GM21360 (cell line): ENCODE data around the gene MSH3.
"Not testable (repeated sequence)": the region's sequence is repeated elsewhere in the genome, so short reads cannot be mapped to it uniquely, and the experiment has no call there.

Source experiments
- ATAC-seq: cut with Tn5 transposase; IDR thresholded peaks from one replicate; pipeline ENCODE4 v1.9.1; 2021; ENCODE audit warnings: mild to moderate bottlenecking, moderate library complexity; ENCODE audit not compliant: unreplicated experiment

The MSH3 gene

DNA sequence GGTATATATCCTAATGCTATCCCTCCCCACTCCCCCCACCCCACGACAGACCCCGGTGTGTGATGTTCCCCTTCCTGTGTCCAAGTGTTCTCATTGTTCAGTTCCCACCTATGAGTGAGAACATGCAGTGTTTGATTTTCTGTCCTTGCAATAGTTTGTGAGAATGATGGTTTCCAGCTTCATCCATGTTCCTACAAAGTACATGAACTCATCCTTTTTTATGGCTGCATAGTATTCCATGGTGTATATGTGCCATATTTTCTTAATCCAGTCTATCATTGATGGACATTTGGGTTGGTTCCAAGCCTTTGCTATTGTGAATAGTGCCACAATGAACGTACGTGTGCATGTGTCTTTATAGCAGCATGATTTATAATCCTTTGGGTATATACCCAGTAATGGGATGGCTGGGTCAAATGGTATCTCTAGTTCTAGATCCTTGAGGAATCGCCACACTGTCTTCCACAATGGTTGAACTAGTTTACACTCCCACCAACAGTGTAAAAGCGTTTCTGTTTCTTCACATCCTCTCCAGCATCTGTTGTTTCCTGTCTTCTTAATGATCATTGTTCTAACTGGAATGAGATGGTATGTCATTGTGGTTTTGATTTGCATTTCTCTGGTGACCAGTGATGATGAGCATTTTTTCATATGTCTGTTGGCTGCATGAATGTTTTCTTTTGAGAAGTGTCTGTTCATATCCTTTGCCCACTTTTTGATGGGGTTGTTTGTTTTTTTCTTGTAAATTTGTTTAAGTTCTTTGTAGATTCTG lies 186.8 kb downstream of the MSH3 start:
- ATAC-seq, result not testable (repeated sequence)

DNA sequence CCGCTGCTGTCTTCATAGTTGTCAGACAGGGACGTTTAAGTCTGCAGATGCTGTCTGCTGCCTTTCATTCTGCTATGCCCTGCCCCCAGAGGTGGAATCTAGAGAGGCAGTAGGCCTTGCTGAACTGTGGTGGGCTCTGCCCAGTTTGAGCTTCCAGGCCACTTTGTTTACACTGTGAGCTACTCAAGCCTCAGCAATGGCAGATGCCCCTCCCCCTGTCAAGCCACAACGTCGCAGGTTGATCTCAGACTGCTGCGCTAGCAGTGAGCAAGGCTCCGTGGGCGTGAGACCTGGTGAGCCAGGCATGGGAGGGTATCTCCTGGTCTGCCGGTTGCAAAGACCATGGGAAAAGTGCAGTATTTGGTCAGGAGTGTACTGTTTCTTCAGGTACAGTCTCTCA lies 192.0 kb downstream of the MSH3 start:
- ATAC-seq, result not testable (repeated sequence)

DNA sequence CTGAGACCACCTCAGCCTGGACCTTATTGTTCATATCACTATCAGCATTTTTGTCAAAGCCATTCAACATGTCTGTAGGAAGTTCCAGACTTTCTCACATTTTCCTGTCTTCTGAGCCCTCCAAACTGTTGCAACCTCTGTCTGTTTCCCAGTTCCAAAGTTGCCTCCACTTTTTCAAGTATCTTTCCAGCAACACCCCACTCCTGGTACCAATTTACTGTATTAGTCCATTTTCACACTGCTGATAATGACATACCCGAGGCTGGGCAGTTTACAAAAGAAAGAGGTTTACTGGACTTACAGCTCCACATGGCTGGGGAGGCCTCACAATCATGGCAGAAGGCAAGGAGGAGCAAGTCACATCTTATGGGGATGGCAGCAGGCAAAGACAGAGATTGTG lies 195.7 kb downstream of the MSH3 start:
- ATAC-seq, result not testable (repeated sequence)

DNA sequence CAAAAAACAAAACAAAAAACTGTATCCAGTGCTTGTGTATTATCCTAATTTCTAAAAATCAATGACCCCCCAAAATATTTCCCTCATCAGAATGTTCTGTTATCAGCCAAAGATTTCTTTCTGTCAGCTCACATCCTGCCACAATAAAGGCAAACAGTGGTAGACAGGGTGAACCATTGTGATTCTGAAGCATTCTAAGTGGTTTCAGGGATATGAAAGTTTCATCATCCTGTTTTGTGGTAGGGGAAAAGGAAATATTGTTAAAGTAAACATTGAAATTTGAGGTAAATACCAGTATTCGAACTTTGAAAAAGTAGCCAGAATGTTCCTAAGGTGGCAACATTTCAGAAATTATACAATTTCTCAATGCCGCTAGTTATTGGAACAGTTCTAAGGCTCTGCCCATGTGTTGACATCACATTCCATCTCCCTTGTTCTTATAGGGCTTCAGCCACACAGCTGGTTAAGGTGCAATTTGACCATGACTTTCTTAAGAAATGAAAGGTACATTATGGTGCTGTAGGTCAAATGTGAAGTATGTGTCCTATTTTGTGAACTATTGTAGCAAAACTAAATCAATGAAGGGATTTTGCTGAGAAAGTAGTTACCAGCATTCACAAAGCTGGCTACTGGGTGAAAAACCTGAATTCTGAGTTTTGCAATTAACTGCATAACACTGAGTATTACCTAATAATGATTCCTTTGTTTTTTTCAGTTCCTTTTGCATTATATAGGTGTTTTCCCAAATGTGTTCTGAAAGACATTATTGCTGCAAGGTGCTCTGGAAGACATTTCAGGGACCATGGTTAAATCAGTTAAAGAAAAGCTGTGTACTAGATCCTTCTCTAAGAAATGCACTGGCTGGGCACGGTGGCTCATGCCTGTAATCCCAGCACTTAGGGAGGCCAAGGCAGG lies 198.1 kb downstream of the MSH3 start:
- no peak for ATAC-seq

DNA sequence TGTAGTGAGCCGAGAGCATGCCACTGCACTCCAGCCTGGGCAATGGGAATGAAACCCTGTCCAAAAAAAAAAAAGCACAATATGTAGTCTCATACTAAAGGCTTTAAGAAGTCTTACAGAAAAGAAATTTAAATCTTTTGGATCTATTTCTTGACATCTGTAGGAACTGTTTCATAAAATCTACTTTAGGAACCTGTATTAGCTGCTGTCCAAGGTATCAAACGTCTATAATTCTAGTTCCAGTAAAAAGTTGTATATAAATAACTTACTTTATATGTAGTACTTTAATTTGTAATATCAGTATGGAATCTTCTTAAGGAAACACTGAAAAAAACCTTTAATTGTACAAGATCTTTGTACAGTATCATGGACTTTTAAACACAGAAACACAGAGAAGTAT lies 199.0 kb downstream of the MSH3 start:
- ATAC-seq, result no peak

DNA sequence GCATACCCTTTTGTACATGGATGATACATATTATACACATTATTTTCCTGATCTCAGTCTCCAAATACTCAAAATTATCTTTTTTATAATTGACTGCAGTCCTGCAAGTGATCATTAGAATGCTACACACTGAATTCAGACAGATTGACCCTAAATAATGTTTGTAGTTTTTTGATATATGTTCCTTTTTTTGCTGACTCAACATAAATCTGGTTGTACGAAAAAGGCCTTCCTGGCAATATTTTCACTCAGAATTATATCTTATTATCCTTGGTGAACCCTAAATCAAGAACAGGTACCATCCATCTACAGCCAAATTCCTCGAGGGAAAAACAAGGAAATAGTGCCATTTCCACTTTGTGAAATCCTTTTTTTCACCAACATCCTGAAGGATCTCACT lies 200.1 kb downstream of the MSH3 start:
- no peak for ATAC-seq

DNA sequence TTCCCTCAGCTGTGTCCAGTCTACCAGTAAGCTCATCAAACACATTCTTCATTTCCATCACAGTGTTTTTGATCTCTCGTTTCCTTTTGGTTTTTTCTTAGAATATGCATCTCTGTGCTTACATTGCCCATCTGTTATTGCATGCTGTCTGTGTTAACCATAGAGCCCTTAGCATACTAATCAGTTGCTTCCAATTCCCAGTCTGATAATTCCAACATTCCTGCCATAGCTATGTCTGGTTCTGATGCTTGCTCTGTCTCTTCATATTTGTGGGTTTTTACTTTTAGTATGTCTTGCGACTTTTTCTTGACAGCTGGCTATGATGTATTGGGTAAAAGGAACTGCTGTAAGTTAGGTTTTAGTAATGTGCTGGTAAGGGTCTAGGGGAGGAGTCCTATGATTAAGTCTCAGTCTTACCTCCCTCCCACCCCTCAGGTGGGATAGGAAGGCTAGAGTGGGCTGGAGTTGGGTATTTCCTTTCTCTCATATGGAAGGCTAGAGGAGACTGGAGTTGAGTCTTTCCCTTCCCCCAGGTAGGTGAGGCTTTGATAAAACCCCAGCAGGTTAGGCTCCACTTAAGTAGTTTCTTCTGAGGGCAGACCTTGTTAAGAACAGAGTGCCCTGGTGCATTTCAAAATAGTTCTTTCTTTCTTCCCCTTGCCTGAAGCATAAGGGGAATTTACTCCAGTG lies 206.6 kb downstream of the MSH3 start:
- ATAC-seq, result no peak

DNA sequence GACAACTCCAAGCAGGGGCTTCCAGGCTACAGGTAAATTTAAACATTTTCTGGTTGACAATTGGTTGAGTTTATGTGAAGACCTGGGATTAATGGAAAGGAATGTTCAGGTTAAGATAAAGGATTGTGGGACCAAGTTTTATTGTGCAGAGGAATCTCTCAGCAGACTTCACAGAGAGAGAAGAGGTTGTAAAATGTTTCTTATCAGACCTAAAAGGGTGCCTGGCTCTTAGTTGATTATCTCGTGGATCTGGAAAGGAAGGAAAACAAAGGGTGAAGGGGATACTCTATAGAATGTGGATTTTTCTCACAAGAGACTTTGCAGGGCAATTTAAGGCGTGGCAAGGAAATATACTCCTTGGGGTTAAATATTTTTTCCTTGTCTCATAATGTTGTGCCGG lies 209.3 kb downstream of the MSH3 start:
- ATAC-seq, result no peak

DNA sequence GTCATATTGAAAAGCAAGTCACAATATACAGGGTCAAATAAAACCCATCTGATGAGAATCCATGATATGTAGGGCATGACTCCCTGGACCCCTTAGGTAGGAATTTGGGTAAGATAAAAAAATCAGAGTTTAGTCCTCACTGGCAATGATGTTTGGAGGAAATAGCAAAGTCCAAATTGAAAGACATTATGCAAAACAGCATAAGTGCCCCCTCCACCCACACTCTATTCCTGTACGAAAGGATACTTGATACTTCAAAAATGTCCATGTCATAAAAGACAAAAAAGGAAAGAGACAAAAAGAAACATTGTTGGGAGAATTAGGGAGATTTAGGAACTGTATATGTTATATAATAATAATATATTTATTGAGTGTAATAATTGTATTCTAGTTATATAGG lies 209.7 kb downstream of the MSH3 start:
- no peak for ATAC-seq

DNA sequence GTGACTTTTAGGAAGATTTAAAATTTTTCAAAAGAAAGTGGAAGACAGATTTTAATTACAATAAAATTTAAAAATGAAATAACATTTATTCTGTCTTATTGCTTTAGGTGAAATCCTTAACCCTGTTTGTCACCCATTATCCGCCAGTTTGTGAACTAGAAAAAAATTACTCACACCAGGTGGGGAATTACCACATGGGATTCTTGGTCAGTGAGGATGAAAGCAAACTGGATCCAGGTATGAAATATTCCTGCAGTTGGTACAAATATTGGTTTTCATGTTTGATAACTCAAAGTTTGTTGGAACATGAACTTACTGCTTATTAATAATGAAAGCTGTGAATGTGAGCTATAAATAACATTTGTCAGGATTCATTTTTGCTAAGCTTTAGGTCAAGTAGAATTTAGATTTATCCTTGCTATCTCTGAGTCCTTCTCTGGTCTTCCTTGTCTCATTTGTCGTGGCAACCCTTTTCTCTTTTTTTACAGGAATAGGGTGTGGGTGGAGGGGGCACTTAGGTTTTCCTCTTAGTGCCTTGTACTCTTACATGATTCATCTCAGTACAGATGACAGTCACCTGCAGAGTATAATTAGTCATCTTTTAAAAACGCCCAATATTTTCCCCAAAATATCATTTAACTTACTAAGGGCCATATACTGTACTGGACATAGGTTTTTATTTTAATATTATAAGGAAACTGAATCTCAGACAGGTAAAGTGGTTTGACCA lies 210.4 kb downstream of the MSH3 start:
- ATAC-seq, result no peak

DNA sequence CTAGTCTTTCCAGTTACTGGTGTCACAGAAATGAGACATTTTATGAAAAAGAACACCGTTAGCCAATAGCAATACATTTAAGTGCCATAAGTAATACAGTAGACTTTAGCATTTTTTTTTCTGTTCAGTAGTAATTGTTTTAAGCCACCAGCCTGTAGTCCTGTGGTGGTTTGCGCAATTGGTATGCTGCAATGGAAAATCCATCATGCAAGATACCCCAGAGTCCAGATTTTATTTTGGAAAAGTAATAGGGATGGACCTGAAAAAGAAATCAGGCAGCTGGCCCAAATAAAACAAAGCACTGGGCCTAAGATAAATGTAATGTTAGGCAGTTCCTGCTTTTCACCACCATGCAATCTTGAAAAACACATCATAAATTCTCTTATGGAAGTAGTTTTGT lies 211.1 kb downstream of the MSH3 start:
- ATAC-seq, result no peak

DNA sequence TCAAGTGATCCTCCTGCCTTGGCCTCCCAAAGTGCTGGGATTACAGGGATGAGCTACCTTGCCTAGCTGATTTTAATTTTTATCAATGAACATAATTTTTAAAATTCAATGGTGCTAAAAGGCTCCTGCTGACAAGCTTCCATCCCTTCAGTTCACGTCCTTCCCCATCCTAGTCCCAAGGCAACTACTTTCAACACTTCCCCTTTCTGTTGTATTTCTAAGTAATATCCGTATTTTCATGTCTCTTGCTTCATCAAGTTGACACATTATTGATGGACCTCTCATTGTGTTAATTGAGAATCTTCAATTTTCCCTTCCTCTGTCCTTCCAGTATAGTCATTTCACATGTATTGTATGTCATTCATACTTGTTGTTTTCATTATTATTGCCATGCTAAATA lies 211.9 kb downstream of the MSH3 start:
- no peak for ATAC-seq

DNA sequence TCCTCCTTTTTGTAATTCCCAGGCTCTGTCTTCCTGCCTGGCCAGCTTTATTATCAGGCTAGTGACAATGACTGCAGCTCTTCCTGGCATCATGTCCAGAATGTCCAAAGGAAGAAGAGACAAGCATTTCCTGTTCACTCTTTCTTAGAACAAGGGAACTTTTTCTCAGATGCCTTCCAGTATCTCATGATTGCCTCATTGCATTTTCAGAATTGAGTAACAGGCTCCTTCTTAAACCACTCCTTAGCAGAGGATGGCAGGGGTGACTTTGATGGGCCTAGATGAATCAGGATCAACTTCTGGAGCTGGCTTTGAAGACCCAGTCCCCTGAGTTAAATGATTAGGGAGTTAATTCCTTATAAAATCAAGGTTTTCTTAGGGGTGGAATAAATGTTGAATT lies 212.8 kb downstream of the MSH3 start:
- ATAC-seq, result no peak

DNA sequence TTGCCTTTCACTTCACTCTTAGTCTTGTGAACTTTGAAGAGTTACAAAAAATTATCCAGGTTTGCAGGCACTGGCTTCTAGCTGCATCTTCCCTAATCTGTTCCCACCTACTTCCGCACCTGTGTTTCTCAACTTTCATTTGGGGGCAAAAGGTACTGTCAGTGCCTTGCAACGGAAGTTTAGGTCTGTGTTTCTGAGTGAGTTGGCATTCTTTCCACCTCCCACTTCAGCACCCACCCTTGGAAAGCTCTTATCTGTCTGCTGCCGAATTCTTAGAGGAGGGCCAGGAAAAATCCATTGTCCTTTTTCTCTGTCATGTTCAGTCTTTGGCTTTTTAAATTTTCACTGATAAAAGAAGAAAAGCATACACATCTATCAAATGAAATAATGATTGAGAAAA lies 216.0 kb downstream of the MSH3 start:
- ATAC-seq, result no peak

DNA sequence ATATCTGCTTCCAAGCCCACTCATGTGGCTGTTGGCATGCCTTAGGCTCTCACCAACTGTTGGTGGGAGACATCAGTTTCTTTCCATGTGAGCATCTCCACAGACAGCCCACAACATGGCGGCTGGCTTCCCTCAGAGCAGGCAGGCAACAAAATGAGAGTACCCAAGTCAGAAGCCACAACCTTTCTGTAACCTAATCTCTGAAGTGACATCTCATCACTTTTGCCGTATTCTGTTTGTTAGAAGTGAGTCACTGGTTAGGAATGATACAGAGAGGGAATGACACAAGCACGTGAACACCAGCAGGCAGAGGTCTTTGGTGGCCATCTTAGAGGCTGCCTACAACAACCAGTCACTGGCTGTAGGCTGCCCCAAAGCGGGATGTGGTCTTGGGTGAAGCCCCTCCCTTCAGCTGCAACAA lies 217.1 kb downstream of the MSH3 start:
- no peak for ATAC-seq

DNA sequence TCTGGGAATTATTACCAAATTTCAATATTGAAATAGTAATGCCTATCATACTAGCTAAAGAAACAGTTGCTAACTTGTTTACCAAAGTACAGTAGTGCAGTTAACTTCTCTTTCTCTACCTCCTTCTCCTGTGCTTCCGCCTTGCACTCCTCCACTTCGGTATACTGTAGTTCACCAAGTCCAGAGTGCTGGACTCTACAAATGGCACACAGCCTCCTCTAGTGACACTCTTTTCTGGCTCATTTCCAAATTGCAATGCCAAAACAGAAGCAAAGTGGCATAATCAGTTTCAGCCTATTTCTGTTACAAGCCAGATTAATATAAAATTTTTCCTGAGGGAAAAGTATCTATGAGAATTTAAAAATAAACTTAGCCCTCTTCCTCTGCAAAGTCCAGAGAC lies 219.7 kb downstream of the MSH3 start:
- ATAC-seq, result no peak

DNA sequence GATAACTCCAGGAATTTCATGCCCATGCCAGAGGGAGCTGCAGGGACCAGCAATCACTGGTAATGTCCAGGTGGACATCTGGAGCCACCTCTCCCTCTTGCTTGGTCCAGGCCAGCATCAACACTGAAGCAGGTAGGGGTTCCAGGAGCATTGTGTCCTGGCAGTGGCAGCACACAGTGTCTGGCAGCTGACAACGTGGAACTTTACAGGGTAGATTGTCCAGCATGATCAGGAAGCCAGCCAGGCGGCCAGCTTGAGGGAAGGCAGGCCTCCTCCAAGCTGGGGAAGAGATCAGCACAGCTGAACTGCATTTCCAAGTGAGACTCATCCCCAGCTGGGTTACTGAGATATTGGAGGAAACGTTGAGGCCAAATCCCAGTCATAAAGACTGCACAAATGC lies 223.1 kb downstream of the MSH3 start:
- ATAC-seq, result no peak

DNA sequence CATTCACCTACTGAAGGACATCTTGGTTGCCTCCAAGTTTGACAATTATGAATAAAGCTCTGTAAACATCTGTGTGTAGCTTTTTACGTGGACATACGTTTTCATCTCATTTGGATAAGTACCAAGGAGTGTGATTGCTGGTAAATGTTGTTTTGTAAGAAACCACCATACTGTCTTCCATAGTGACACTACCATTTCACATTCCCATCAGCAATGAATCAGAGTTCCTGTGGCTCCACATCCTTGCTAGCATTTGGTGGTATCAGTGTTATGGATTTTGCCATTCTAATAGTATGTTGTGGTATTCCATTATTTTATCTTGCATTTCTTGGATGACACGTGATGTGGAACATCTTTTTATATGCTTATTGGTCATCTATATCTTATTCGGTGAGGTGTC lies 227.3 kb downstream of the MSH3 start:
- no peak for ATAC-seq

DNA sequence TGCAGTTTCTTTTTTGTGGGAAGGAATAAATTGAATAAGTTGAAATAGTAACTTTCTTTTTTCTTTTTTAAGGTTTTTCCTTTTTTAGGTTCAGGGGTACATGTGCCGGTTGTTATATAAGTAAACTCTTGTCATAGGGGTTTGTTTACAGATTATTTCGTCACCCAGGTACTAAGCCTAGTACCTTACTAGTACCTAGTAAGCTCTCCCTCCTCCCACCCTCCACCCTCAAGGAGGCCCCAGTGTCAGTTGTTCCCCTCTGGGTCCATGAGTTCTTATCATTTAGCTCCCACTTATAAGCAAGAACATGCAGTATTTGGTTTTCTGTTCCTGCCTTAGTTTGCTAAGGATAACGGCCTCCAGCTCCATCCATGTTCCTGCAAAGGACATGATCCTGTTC lies 228.9 kb downstream of the MSH3 start:
- ATAC-seq, result not testable (repeated sequence)

DNA sequence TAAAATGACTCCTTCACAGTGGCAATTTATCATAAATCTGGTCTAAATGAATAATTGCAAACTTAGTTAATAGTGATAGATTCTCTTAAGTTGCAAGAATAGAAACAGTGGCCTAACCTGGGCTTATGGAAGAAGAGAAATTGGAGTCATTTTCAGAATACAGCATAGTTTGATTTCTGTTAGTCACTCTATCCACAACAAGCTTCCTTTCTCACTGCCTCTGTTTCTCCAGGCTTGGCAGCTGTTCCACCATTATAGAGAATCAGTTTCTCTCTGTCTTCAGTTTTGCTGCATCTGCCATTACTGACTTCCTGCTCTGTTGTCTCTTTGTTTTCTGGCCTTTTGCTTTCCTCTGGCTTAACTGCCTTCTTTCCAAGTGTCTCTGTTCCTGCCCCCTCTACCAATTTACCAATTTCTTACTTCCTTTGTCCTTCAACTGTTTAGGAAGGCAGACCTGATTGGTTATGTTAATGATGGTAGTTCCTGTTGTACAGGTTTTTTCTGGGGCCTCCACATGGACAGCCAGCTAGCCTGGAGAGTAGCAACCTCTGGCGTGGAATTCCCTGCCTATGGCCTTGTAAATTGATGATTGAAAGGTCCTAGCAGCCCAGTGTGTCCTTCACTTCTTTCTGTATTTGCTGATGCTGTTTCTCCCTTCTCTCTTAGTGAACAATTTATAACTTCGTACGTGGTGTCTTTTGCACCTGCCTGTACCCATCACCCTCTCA lies 229.8 kb downstream of the MSH3 start:
- no peak for ATAC-seq
